HK-2 (cell line): ENCODE measurements around the gene STXBP4.

Experiments
- DNase-seq: peaks from one replicate; pipeline ENCODE4 v3.0.0-alpha.2; 2018; ENCODE audit not compliant: unreplicated experiment

Gene STXBP4

GRCh38 chr17:54969658-54970572 is 1.4 kb downstream of the STXBP4 start:
- no peak for DNase-seq

- DNase-seq, result no peak
These were observed 2.6 kb downstream of the STXBP4 start for GRCh38 chr17:54971147-54971546.

GRCh38 chr17:54971901-54972300 is 3.3 kb downstream of the STXBP4 start:
- no peak for DNase-seq

- no peak for DNase-seq
These were observed 4.0 kb downstream of the STXBP4 start for GRCh38 chr17:54972406-54973138.

GRCh38 chr17:54974759-54975158 is 6.2 kb downstream of the STXBP4 start:
- DNase-seq, result no peak

GRCh38 chr17:54976316-54976715 is 7.8 kb downstream of the STXBP4 start:
- DNase-seq, result no peak

GRCh38 chr17:54977744-54978143 is 9.2 kb downstream of the STXBP4 start:
- DNase-seq, result no peak

GRCh38 chr17:54979657-54980056 is 11.1 kb downstream of the STXBP4 start:
- no peak for DNase-seq

GRCh38 chr17:54980375-54980774 is 11.8 kb downstream of the STXBP4 start:
- DNase-seq, result no peak

- no peak for DNase-seq
These were observed 13.8 kb downstream of the STXBP4 start for GRCh38 chr17:54982399-54982798.

- DNase-seq, result no peak
These were observed 14.7 kb downstream of the STXBP4 start for GRCh38 chr17:54983260-54983659.

GRCh38 chr17:54985476-54985875 is 16.9 kb downstream of the STXBP4 start:
- no peak for DNase-seq

GRCh38 chr17:54990118-54990517 is 21.6 kb downstream of the STXBP4 start:
- DNase-seq, result no peak

GRCh38 chr17:54991567-54991966 is 23.0 kb downstream of the STXBP4 start:
- no peak for DNase-seq

- DNase-seq, result no peak
These were observed 24.5 kb downstream of the STXBP4 start for GRCh38 chr17:54992797-54993639.

GRCh38 chr17:54996441-54996840 is 27.9 kb downstream of the STXBP4 start:
- no peak for DNase-seq

- no peak for DNase-seq
These were observed 33.9 kb downstream of the STXBP4 start for GRCh38 chr17:55002458-55002857.

- DNase-seq, result no peak
These were observed 35.9 kb downstream of the STXBP4 start for GRCh38 chr17:55004484-55004883.

- no peak for DNase-seq
These were observed 37.0 kb downstream of the STXBP4 start for GRCh38 chr17:55005520-55005919.

- DNase-seq, result no peak
These were observed 55.1 kb downstream of the STXBP4 start for GRCh38 chr17:55023626-55024025.

- DNase-seq, result no peak
These were observed 69.3 kb downstream of the STXBP4 start for GRCh38 chr17:55037828-55038227.

- no peak for DNase-seq
These were observed 69.7 kb downstream of the STXBP4 start for GRCh38 chr17:55038291-55038690.
